MCF 10A (cell line): ENCODE results near the gene HOXA6. TPM values are rescaled to one million over a fixed set of nuclear protein-coding genes. Genes with fewer than 3 reads are reported as not detected.

Source experiments
- BruUV-seq: library from RNA; stranded (reverse); fragments of 400-500 nt; replicated peaks from 2 replicates; lab custom pipeline; 2021; lab: Mats Ljungman, UMichigan
- CTCF ChIA-PET: fragments of 300-600 bp; sonication (Branson Sonifier 250); formaldehyde crosslinking; extraction: SDS; loops from one replicate; lab custom pipeline; 2021; ENCODE audit warnings: antibody characterized with exemption, inconsistent platforms; lab: Yijun Ruan, JAX
- POLR2A ChIA-PET: fragments of 300-600, 350-650 bp; sonication (Branson Sonifier 250); formaldehyde crosslinking; extraction: SDS; loops from one replicate; lab custom pipeline; 2020; ENCODE audit warnings: antibody characterized with exemption, inconsistent platforms; lab: Yijun Ruan, JAX
- DNase-seq: peaks from one replicate; pipeline ENCODE4 v3.0.0-alpha.2; 2018; ENCODE audit not compliant: unreplicated experiment
- H3K27ac Mint-ChIP-seq: one replicate; pipeline ENCODE4 v1.8.0; 2022; ENCODE audit warnings: mild to moderate bottlenecking, low read depth, mixed read lengths; ENCODE audit not compliant: unreplicated experiment
- H3K27me3 Mint-ChIP-seq: one replicate; pipeline ENCODE4 v1.8.0; 2022; ENCODE audit warnings: mixed read lengths; ENCODE audit not compliant: insufficient read depth, unreplicated experiment
- H3K36me3 Mint-ChIP-seq: one replicate; pipeline ENCODE4 v1.8.0; 2022; ENCODE audit warnings: mild to moderate bottlenecking, moderate library complexity, mixed read lengths; ENCODE audit not compliant: insufficient read depth, unreplicated experiment
- H3K4me1 Mint-ChIP-seq: one replicate; pipeline ENCODE4 v1.8.0; 2022; ENCODE audit warnings: mixed read lengths; ENCODE audit not compliant: insufficient read depth, unreplicated experiment
- H3K4me3 Mint-ChIP-seq: one replicate; pipeline ENCODE4 v1.8.0; 2022; ENCODE audit warnings: mild to moderate bottlenecking, moderate library complexity, mixed read lengths; ENCODE audit not compliant: unreplicated experiment
- H3K9me3 Mint-ChIP-seq: one replicate; pipeline ENCODE4 v1.8.0; 2022; ENCODE audit warnings: mixed read lengths; ENCODE audit not compliant: unreplicated experiment
- intact Hi-C: fragments of 100-400 bp; cut with micrococcal nuclease; formaldehyde crosslinking; loops from 2 replicates; pipeline ENCODE4 v1.14.1; 2022
- total RNA-seq: library from RNA; stranded (reverse); gene quantifications from 2 replicates; pipeline ENCODE4 v1.2.3, GENCODE V29; 2022
- TF ChIP-seq, protein P1 (sequence below): fragments of 200-600 bp; IDR thresholded peaks from one replicate; pipeline ENCODE4 v1.8.0; 2022; ENCODE audit warnings: antibody characterized with exemption, mild to moderate bottlenecking; ENCODE audit not compliant: unreplicated experiment

The HOXA6 gene
- total RNA-seq, 1 experiment from 2014 or later = 0.96 TPM

DNA sequence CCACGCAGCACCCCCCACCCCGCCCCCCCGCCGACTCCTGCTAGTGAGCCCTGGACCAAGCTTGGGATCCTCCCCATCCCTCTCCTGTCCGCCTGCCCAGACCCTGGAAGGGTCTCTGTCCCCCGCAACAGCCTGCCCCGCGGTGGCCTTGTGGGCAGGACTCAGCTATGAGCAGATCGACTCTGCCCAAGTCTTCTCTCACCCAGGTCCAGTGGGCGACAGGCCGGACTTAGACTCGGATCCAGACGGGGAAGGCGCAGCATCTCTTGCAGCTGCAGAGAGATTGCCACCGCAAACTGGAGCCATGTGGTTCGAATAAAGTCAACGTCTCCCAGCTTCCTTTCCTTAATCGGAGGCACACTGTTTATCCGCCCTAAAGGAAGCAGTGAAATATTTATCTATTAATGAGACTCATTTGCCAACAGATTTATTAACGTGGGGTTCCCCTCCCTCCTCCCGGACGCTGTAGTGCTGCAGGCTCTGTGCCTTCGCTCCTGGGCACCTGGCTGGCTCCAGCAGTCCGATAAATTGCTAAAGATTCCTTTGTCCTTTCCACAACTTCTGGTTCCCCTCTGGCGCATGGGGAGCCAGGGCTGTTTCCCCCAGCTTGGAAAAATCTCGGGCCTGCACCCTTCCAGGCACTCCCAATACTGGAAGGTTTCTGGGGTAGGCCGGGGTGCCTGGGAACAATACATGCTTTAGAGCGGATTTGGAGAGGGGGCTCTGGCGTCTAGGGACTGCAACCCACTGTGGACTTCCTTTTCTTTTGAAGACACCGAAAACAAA, 9.5 kb upstream of the HOXA6 start:
- no TSS peak for BruUV-seq
- TF ChIP-seq, protein P1, sequence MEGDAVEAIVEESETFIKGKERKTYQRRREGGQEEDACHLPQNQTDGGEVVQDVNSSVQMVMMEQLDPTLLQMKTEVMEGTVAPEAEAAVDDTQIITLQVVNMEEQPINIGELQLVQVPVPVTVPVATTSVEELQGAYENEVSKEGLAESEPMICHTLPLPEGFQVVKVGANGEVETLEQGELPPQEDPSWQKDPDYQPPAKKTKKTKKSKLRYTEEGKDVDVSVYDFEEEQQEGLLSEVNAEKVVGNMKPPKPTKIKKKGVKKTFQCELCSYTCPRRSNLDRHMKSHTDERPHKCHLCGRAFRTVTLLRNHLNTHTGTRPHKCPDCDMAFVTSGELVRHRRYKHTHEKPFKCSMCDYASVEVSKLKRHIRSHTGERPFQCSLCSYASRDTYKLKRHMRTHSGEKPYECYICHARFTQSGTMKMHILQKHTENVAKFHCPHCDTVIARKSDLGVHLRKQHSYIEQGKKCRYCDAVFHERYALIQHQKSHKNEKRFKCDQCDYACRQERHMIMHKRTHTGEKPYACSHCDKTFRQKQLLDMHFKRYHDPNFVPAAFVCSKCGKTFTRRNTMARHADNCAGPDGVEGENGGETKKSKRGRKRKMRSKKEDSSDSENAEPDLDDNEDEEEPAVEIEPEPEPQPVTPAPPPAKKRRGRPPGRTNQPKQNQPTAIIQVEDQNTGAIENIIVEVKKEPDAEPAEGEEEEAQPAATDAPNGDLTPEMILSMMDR = no peak
- DNase-seq = no peak
- ChIA-PET CTCF (interaction anchor here (0.5 to 3.2 kb wide), 4 partner anchors 13 to 788 kb away, joined by 3 to 21 read pairs (median 4); no protein-coding TSS in a partner anchor), POLR2A (interaction anchor here (1.0 kb wide), 1 partner anchor 14 kb away, joined by 4 read pairs; the partner anchor contains the start of gene HOXA5)
- H3K27me3 Mint-ChIP-seq = no peaks in the 10 kb centered on the region
- H3K27ac Mint-ChIP-seq = no peak overlapping the region
- peaks cover 7% of the 10 kb centered on the region for H3K36me3 Mint-ChIP-seq
- H3K4me1 Mint-ChIP-seq = peaks cover 12% of the 10 kb centered on the region
- H3K9me3 Mint-ChIP-seq = no peaks in the 10 kb centered on the region
- no peak overlapping the region for H3K4me3 Mint-ChIP-seq
- intact Hi-C loops = no loop called here

DNA sequence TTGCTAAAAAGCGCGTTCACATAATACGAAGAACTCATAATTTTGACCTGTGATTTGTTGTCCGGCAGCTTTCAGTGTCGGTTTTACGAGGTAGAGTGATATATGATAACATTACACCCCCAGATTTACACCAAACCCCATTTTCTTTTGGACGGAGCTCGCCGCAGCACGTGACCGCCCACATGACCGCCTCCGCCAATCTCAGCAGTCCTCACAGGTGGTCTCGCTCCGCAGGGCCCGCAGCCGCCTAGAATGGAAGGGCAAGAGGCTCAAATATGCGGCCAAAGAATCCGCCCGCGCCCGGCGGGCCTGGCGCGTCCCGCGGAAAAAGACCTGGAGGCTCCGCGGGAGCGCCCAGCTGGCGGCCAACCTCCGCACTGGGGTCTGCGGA, 8.9 kb upstream of the HOXA6 start, which contains the start of gene HOXA7:
HOXA7 (minus strand) TSS at position 168 of the 391 bp plus-strand sequence; CDS start at position 38, 130 bp downstream.
- DNase-seq = no peak
- BruUV-seq = no TSS peak
- H3K9me3 Mint-ChIP-seq = no peaks in the 10 kb centered on the region
- H3K4me1 Mint-ChIP-seq = peaks cover 12% of the 10 kb centered on the region
- ChIA-PET POLR2A (interaction anchor here (0.6 to 1.0 kb wide), 2 partner anchors 13 to 1291 kb away, joined by 4 read pairs; partner anchors contain the start of gene HOXA5), CTCF (interaction anchor here (1.8 to 3.2 kb wide), 2 partner anchors 12 to 475 kb away, joined by 4 to 21 read pairs; no protein-coding TSS in a partner anchor)
- H3K27me3 Mint-ChIP-seq = no peaks in the 10 kb centered on the region
- peaks cover 7% of the 10 kb centered on the region for H3K36me3 Mint-ChIP-seq
- H3K4me3 Mint-ChIP-seq = peak within 1 kb of the TSS; percentile 66
- intact Hi-C loops = no loop called here
- TF ChIP-seq, protein P1 = no peak
- no peak within 1 kb of the TSS for H3K27ac Mint-ChIP-seq

DNA sequence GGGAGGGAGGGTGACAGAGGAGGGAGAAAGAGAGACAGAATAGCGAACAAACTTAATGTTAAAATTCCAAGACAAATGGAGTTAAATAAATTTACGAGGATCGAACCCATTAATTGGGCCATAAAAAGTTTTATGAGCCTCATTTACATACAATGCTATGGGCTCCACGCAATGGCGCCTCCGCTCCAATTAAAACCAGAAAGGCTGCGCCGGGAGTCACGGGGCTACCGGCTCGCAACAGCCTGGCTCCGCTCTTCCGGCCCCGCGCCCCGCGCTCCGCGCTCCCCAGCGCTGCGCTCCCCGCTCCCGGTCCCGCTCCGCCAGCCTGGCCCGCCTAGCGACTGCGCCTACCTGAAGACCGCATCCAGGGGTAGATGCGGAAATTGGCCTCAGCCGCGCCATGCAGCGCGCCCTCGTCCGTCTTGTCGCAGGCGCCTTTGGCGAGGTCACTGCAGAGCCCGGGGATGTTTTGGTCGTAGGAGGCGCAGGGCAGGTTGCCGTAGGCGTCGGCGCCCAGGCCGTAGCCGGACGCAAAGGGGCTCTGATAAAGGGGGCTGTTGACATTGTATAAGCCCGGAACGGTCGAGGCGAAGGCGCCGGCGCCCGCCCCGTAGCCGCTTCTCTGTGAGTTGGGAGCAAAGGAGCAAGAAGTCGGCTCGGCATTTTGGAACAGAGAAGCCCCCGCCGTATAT, 8.4 kb upstream of the HOXA6 start:
- Mint-ChIP-seq H3K9me3 (no peaks in the 10 kb centered on the region), H3K4me3 (peak overlapping the region; percentile 66), H3K27me3 (no peaks in the 10 kb centered on the region), H3K27ac (no peak overlapping the region), H3K36me3 (peaks cover 7% of the 10 kb centered on the region), H3K4me1 (peaks cover 12% of the 10 kb centered on the region)
- DNase-seq = no peak
- TF ChIP-seq, protein P1 = no peak
- no TSS peak for BruUV-seq
- ChIA-PET POLR2A (interaction anchor here (0.6 to 1.0 kb wide), 2 partner anchors 13 to 1291 kb away, joined by 4 read pairs; partner anchors contain the start of gene HOXA5), CTCF (interaction anchor here (1.8 kb wide), 1 partner anchor 12 kb away, joined by 4 read pairs; no protein-coding TSS in a partner anchor)
- intact Hi-C loops = no loop called here
